ENCODE results near the gene ACP2. TPM values are rescaled to one million over a fixed set of nuclear protein-coding genes. Genes with fewer than 3 reads are reported as not detected.
A peak's percentile ranks its signal among the peaks of the same experiment; 100 is the strongest.

Gene ACP2
- total RNA-seq, 1 donor from 2014 or later: 40.8 TPM

DNA sequence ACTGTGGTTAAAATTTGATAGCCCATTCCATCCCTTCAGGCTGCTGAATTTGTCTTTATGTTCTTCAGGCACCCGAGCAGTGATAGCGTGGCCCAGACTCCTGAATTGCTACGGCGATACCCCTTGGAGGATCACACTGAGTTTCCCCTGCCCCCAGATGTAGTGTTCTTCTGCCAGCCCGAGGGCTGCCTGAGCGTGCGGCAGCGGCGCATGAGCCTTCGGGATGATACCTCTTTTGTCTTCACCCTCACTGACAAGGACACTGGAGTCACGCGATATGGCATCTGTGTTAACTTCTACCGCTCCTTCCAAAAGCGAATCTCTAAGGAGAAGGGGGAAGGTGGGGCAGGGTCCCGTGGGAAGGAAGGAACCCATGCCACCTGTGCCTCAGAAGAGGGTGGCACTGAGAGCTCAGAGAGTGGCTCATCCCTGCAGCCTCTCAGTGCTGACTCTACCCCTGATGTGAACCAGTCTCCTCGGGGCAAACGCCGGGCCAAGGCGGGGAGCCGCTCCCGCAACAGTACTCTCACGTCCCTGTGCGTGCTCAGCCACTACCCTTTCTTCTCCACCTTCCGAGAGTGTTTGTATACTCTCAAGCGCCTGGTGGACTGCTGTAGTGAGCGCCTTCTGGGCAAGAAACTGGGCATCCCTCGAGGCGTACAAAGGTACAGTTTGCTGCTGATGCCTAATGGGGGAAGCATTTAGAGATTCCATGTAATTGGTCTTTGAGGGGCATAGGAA lies 26.1 kb upstream of the ACP2 start:
- no peak overlapping the region for H3K4me3 Mint-ChIP-seq (ENCODE audit: unreplicated experiment)
- peaks cover 54% of the 10 kb centered on the region for H4K20me1 ChIP-seq (ENCODE audit: insufficient read depth, low read length)
- H3K9me3 Mint-ChIP-seq (ENCODE audit: unreplicated experiment): no peaks in the 10 kb centered on the region

DNA sequence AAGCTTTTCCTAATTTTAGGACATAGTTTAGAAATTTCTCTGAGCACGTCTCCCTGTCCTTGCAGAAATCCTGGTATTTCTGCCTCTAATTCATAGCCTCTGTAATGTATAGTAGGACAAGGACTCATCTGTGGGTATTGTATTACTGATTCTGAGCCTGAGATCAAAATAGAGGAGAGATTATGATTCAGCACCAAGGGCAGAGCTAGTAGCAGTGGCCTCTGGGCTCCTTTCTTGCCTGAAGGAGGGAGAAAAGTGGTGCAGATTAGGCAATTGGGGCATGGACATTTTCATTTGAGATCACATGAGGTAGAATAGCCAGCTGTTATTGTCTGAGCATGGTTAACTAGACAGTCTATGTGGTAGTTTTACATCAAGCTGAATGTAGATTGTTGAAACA lies 24.1 kb upstream of the ACP2 start:
- Histone ChIP-seq H3K4me2 (ENCODE audit: low read length) (no peak overlapping the region), H3K36me3 (ENCODE audit: insufficient read depth, low read length) (peaks cover 16% of the 10 kb centered on the region), H3K4me1 (ENCODE audit: insufficient read depth, low read length) (peaks cover 23% of the 10 kb centered on the region), H3K79me2 (ENCODE audit: insufficient read depth, low read length) (peaks cover 49% of the 10 kb centered on the region), H3K4me3 (ENCODE audit: insufficient read depth, low read depth, low read length) (no peak overlapping the region), H3K9me3 (ENCODE audit: insufficient read depth, low read depth, low read length) (no peaks in the 10 kb centered on the region), H3K27ac (ENCODE audit: low read depth, low read length) (no peak overlapping the region), H3K9ac (ENCODE audit: low read length) (no peak overlapping the region), H3K27me3 (ENCODE audit: insufficient read depth, low read length) (no peaks in the 10 kb centered on the region), H2AFZ (ENCODE audit: low read depth, low read length) (no peak overlapping the region), H4K20me1 (ENCODE audit: insufficient read depth, low read length) (peaks cover 54% of the 10 kb centered on the region)
- peaks cover 13% of the 10 kb centered on the region for H3K36me3 Mint-ChIP-seq (ENCODE audit: low read depth, unreplicated experiment)
- no peaks in the 10 kb centered on the region for H3K9me3 Mint-ChIP-seq (ENCODE audit: unreplicated experiment)
- TF ChIP-seq, protein P1, sequence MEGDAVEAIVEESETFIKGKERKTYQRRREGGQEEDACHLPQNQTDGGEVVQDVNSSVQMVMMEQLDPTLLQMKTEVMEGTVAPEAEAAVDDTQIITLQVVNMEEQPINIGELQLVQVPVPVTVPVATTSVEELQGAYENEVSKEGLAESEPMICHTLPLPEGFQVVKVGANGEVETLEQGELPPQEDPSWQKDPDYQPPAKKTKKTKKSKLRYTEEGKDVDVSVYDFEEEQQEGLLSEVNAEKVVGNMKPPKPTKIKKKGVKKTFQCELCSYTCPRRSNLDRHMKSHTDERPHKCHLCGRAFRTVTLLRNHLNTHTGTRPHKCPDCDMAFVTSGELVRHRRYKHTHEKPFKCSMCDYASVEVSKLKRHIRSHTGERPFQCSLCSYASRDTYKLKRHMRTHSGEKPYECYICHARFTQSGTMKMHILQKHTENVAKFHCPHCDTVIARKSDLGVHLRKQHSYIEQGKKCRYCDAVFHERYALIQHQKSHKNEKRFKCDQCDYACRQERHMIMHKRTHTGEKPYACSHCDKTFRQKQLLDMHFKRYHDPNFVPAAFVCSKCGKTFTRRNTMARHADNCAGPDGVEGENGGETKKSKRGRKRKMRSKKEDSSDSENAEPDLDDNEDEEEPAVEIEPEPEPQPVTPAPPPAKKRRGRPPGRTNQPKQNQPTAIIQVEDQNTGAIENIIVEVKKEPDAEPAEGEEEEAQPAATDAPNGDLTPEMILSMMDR (IDR thresholded peaks at IDR 0.05; ENCODE audit: insufficient read depth, low read depth, low read length): no peak
- FAIRE-seq: no peak
- H3K27me3 Mint-ChIP-seq (ENCODE audit: low read depth, unreplicated experiment): no peaks in the 10 kb centered on the region
- H3K27ac Mint-ChIP-seq (ENCODE audit: unreplicated experiment): no peak overlapping the region
- H3K4me1 Mint-ChIP-seq (ENCODE audit: low read depth, unreplicated experiment): peaks cover 27% of the 10 kb centered on the region
- H3K4me3 Mint-ChIP-seq (ENCODE audit: unreplicated experiment): no peak overlapping the region
- DNase-seq (ENCODE audit: low read depth): no peak

More for the DNA sequence above, 26.1 kb upstream of the ACP2 start:
- H3K4me3 ChIP-seq (ENCODE audit: insufficient read depth, low read depth, low read length): no peak overlapping the region
- Mint-ChIP-seq H3K27me3 (ENCODE audit: low read depth, unreplicated experiment) (no peaks in the 10 kb centered on the region), H3K36me3 (ENCODE audit: low read depth, unreplicated experiment) (peaks cover 13% of the 10 kb centered on the region), H3K4me1 (ENCODE audit: low read depth, unreplicated experiment) (peaks cover 11% of the 10 kb centered on the region), H3K27ac (ENCODE audit: unreplicated experiment) (no peak overlapping the region)
- no peak for FAIRE-seq
- no peak overlapping the region for H3K4me2 ChIP-seq (ENCODE audit: low read length)
- no peaks in the 10 kb centered on the region for H3K27me3 ChIP-seq (ENCODE audit: insufficient read depth, low read length)
- peaks cover 49% of the 10 kb centered on the region for H3K79me2 ChIP-seq (ENCODE audit: insufficient read depth, low read length)
- no peak overlapping the region for H2AFZ ChIP-seq (ENCODE audit: low read depth, low read length)
- no peak overlapping the region for H3K27ac ChIP-seq (ENCODE audit: low read depth, low read length)
- peaks cover 26% of the 10 kb centered on the region for H3K36me3 ChIP-seq (ENCODE audit: insufficient read depth, low read length)
- H3K9ac ChIP-seq (ENCODE audit: low read length): no peak overlapping the region
- no peak for DNase-seq (ENCODE audit: low read depth)
- TF ChIP-seq EZH2 (IDR thresholded peaks at IDR 0.05; ENCODE audit: insufficient read depth, low read length): no peak
- TF ChIP-seq, protein P1 (IDR thresholded peaks at IDR 0.05; ENCODE audit: insufficient read depth, low read depth, low read length): no peak
- H3K9me3 ChIP-seq (ENCODE audit: insufficient read depth, low read depth, low read length): no peaks in the 10 kb centered on the region
- peaks cover 8% of the 10 kb centered on the region for H3K4me1 ChIP-seq (ENCODE audit: insufficient read depth, low read length)

DNA sequence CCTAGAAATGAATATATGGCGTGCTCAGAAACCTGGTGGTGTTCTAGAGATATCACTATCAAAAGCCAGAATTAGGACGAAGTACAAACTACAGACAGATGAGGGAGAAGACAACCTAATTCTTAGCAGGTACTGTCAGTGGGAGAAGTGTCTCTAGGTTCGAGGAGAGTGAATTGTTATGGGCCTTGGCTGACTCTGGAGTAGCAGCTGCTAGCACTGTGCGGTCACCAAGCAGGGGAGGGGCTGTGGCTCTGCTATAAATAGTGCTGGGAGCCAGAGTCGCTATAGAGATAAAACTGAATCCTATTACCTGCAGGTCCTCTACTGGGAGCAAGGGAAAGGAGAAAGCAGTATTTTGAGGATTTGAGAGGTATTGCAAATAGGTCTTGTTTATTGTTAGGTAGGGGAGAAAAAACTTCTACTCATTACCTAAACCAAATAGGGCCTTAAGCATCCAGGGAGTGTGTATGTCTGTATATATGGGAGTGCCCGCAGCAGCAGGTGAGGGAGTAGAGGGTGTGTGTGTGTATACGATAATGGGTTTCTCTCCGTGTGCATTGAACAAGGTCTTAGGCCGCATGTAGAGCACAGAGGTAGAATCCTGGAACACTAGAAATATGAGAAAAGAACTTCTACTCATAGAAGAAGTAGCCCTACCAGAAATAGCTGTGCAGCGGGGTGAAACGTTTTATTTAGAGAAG lies 23.5 kb upstream of the ACP2 start:
- DNase-seq (ENCODE audit: low read depth): no peak
- Histone ChIP-seq H3K4me3 (ENCODE audit: insufficient read depth, low read depth, low read length) (no peak overlapping the region), H3K4me1 (ENCODE audit: insufficient read depth, low read length) (peaks cover 23% of the 10 kb centered on the region), H3K9ac (ENCODE audit: low read length) (no peak overlapping the region), H3K4me2 (ENCODE audit: low read length) (no peak overlapping the region), H2AFZ (ENCODE audit: low read depth, low read length) (no peak overlapping the region), H3K9me3 (ENCODE audit: insufficient read depth, low read depth, low read length) (no peaks in the 10 kb centered on the region), H3K36me3 (ENCODE audit: insufficient read depth, low read length) (peaks cover 16% of the 10 kb centered on the region), H3K27ac (ENCODE audit: low read depth, low read length) (no peak overlapping the region), H3K79me2 (ENCODE audit: insufficient read depth, low read length) (peaks cover 49% of the 10 kb centered on the region), H4K20me1 (ENCODE audit: insufficient read depth, low read length) (peaks cover 54% of the 10 kb centered on the region), H3K27me3 (ENCODE audit: insufficient read depth, low read length) (no peaks in the 10 kb centered on the region)
- no peak for TF ChIP-seq EZH2 (IDR thresholded peaks at IDR 0.05; ENCODE audit: insufficient read depth, low read length)
- TF ChIP-seq, protein P1 (IDR thresholded peaks at IDR 0.05; ENCODE audit: insufficient read depth, low read depth, low read length): no peak
- peak overlapping the region; percentile 58 for H3K4me3 Mint-ChIP-seq (ENCODE audit: unreplicated experiment)
- peaks cover 13% of the 10 kb centered on the region for H3K36me3 Mint-ChIP-seq (ENCODE audit: low read depth, unreplicated experiment)
- H3K27me3 Mint-ChIP-seq (ENCODE audit: low read depth, unreplicated experiment): no peaks in the 10 kb centered on the region
- peaks cover 27% of the 10 kb centered on the region for H3K4me1 Mint-ChIP-seq (ENCODE audit: low read depth, unreplicated experiment)
- no peak for FAIRE-seq
- H3K9me3 Mint-ChIP-seq (ENCODE audit: unreplicated experiment): no peaks in the 10 kb centered on the region
- no peak overlapping the region for H3K27ac Mint-ChIP-seq (ENCODE audit: unreplicated experiment)
